Measurements from ENCODE around the gene LSS. TPM values are rescaled to one million over a fixed set of nuclear protein-coding genes. Genes with fewer than 3 reads are reported as not detected.

Gene LSS
- polyA plus RNA-seq, 1 donor from 2014 or later = 101 TPM

GRCh38 chr21:46165098-46165497 lies 63.5 kb downstream of the LSS start:
- H3K27ac ChIP-seq (ENCODE audit: low read length) = no peak overlapping the region
- no peaks in the 10 kb centered on the region for H3K9me2 ChIP-seq (ENCODE audit: insufficient read depth, low read length)
- H3K4me3 ChIP-seq (ENCODE audit: low read length) = no peak overlapping the region
- H3F3A ChIP-seq (ENCODE audit: insufficient read depth, low read length, poor library complexity, severe bottlenecking) = no peaks in the 10 kb centered on the region
- peaks cover 3% of the 10 kb centered on the region for H3K36me3 ChIP-seq (ENCODE audit: insufficient read depth, low read length)
- no peaks in the 10 kb centered on the region for H4K20me1 ChIP-seq (ENCODE audit: insufficient read depth)
- H3K4me2 ChIP-seq (ENCODE audit: low read length) = no peak overlapping the region
- no peaks in the 10 kb centered on the region for H3K79me2 ChIP-seq (replicated peaks; ENCODE audit: insufficient read depth, low read length)
- no peaks in the 10 kb centered on the region for H3K27me3 ChIP-seq (ENCODE audit: insufficient read depth, low read depth, low read length)
- TF ChIP-seq POLR2AphosphoS5 (IDR thresholded peaks at IDR 0.05) (no peak), SMC3 (conservative IDR thresholded peaks at IDR 0.05; ENCODE audit: poor library complexity) (no peak), CTCF (IDR thresholded peaks at IDR 0.05; ENCODE audit: poor library complexity, severe bottlenecking) (no peak), TAF1 (IDR thresholded peaks at IDR 0.05; ENCODE audit: low read depth) (no peak)
- peaks cover 4% of the 10 kb centered on the region for H3K9me3 ChIP-seq (ENCODE audit: low read length)
- no peak overlapping the region for H2AFZ ChIP-seq (ENCODE audit: low read depth, low read length)
- no peak overlapping the region for H3K9ac ChIP-seq (ENCODE audit: low read length)

DNA sequence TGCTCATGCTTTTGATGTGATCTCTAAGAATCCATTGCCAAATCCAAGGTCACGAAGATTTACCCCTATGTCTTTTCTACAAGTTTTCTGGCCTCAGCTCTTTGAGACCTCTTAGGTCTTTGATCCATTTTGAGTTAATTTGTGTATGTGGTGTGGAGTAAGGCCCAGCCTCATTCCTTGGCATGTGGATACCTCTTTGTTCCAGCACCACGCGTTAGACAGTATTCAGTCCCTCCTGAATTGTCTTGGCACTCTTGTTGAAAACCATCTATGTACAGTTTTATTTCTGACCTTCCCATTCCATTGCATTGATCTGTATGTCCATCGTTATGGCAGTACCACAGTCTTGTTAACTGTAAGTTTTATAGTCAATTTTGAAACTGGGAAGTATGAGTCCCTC lies 65.2 kb downstream of the LSS start:
- Histone ChIP-seq H3K9me3 (ENCODE audit: low read length) (peaks cover 4% of the 10 kb centered on the region), H3K9me2 (ENCODE audit: insufficient read depth, low read length) (no peaks in the 10 kb centered on the region), H2AFZ (ENCODE audit: low read depth, low read length) (no peak overlapping the region), H4K20me1 (ENCODE audit: insufficient read depth) (no peaks in the 10 kb centered on the region), H3K79me2 (replicated peaks; ENCODE audit: insufficient read depth, low read length) (no peaks in the 10 kb centered on the region), H3F3A (ENCODE audit: insufficient read depth, low read length, poor library complexity, severe bottlenecking) (no peaks in the 10 kb centered on the region), H3K9ac (ENCODE audit: low read length) (no peak overlapping the region), H3K36me3 (ENCODE audit: insufficient read depth, low read length) (peaks cover 3% of the 10 kb centered on the region), H3K4me3 (ENCODE audit: low read length) (no peak overlapping the region), H3K4me2 (ENCODE audit: low read length) (no peak overlapping the region), H3K27ac (ENCODE audit: low read length) (no peak overlapping the region), H3K27me3 (ENCODE audit: insufficient read depth, low read depth, low read length) (no peaks in the 10 kb centered on the region)
- TF ChIP-seq EP300 (conservative IDR thresholded peaks at IDR 0.05; ENCODE audit: poor library complexity, severe bottlenecking) (no peak), CTCF (IDR thresholded peaks at IDR 0.05; ENCODE audit: poor library complexity, severe bottlenecking) (no peak), EZH2 (IDR thresholded peaks at IDR 0.05; ENCODE audit: borderline replicate concordance, insufficient read depth, low read length, poor library complexity, severe bottlenecking) (no peak), MXI1 (conservative IDR thresholded peaks at IDR 0.05; ENCODE audit: poor library complexity, severe bottlenecking) (no peak), TAF1 (IDR thresholded peaks at IDR 0.05; ENCODE audit: low read depth) (no peak), POLR2AphosphoS5 (IDR thresholded peaks at IDR 0.05) (no peak), SMC3 (conservative IDR thresholded peaks at IDR 0.05; ENCODE audit: poor library complexity) (no peak), RAD21 (conservative IDR thresholded peaks at IDR 0.05) (no peak)
- TF ChIP-seq, protein P1, sequence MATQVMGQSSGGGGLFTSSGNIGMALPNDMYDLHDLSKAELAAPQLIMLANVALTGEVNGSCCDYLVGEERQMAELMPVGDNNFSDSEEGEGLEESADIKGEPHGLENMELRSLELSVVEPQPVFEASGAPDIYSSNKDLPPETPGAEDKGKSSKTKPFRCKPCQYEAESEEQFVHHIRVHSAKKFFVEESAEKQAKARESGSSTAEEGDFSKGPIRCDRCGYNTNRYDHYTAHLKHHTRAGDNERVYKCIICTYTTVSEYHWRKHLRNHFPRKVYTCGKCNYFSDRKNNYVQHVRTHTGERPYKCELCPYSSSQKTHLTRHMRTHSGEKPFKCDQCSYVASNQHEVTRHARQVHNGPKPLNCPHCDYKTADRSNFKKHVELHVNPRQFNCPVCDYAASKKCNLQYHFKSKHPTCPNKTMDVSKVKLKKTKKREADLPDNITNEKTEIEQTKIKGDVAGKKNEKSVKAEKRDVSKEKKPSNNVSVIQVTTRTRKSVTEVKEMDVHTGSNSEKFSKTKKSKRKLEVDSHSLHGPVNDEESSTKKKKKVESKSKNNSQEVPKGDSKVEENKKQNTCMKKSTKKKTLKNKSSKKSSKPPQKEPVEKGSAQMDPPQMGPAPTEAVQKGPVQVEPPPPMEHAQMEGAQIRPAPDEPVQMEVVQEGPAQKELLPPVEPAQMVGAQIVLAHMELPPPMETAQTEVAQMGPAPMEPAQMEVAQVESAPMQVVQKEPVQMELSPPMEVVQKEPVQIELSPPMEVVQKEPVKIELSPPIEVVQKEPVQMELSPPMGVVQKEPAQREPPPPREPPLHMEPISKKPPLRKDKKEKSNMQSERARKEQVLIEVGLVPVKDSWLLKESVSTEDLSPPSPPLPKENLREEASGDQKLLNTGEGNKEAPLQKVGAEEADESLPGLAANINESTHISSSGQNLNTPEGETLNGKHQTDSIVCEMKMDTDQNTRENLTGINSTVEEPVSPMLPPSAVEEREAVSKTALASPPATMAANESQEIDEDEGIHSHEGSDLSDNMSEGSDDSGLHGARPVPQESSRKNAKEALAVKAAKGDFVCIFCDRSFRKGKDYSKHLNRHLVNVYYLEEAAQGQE (IDR thresholded peaks at IDR 0.05; ENCODE audit: borderline replicate concordance) = no peak

Data from neural cell (in vitro differentiated cells).